Mesenchymal stem cell (in vitro differentiated cells and primary cell): ENCODE measurements around the gene SMOC2.

Source experiments
- DNase-seq: peaks from one replicate; pipeline ENCODE4 v3.0.0-alpha.2; 2013
- H2AFZ ChIP-seq: one replicate; pipeline ENCODE4 v1.6.1; 2013; ENCODE audit warnings: low read depth, mild to moderate bottlenecking, control low read depth, inconsistent platforms, low read length, moderate library complexity
- H2AK5ac ChIP-seq: 2 replicates; pipeline ENCODE4 v1.6.1; 2013; ENCODE audit warnings: low read length, moderate library complexity, mild to moderate bottlenecking, inconsistent platforms; ENCODE audit not compliant: severe bottlenecking
- H2BK120ac ChIP-seq: one replicate; pipeline ENCODE4 v1.6.1; 2013; ENCODE audit warnings: low read depth, mild to moderate bottlenecking, inconsistent platforms, low read length, moderate library complexity
- H2BK12ac ChIP-seq, 2 experiments: one replicate each; pipeline ENCODE4 v1.6.1; 2013; ENCODE audit warnings: inconsistent platforms in 2 of 2, low read length in 2 of 2, mild to moderate bottlenecking in 2 of 2, moderate library complexity in 2 of 2, control low read depth in 1 of 2
- H2BK15ac ChIP-seq: one replicate; pipeline ENCODE4 v1.6.1; 2013; ENCODE audit warnings: mild to moderate bottlenecking, low read depth, inconsistent platforms; ENCODE audit not compliant: poor library complexity, severe bottlenecking
- H2BK5ac ChIP-seq: 2 replicates; pipeline ENCODE4 v1.6.1; 2013; ENCODE audit warnings: low read depth, mild to moderate bottlenecking, low read length, control low read depth, inconsistent platforms; ENCODE audit not compliant: poor library complexity, severe bottlenecking
- H3K14ac ChIP-seq, 2 experiments: one replicate each; pipeline ENCODE4 v1.6.1; 2013; ENCODE audit warnings: inconsistent platforms in 2 of 2, low read length in 2 of 2, control low read depth in 1 of 2, mild to moderate bottlenecking in 1 of 2, moderate library complexity in 1 of 2
- H3K18ac ChIP-seq, 2 experiments: one replicate each; pipeline ENCODE4 v1.6.1; 2013; ENCODE audit warnings: inconsistent platforms in 2 of 2, low read length in 2 of 2, control low read depth in 1 of 2, low read depth in 1 of 2, mild to moderate bottlenecking in 1 of 2
- H3K23ac ChIP-seq, 2 experiments: one replicate each; pipeline ENCODE4 v1.6.1; 2013; ENCODE audit warnings: inconsistent platforms in 2 of 2, low read length in 2 of 2, mild to moderate bottlenecking in 2 of 2, moderate library complexity in 2 of 2, control low read depth in 1 of 2
- H3K27ac ChIP-seq: 2 replicates; pipeline ENCODE4 v1.5.1; 2013; ENCODE audit warnings: mild to moderate bottlenecking, moderate library complexity, low read length, control low read depth, inconsistent platforms; ENCODE audit not compliant: poor library complexity, severe bottlenecking
- H3K27me3 ChIP-seq, 2 experiments: 2 replicates each; pipeline versions ENCODE4 v1.6.1 to v1.7.0; 2013; ENCODE audit warnings: low read length in 2 of 2, mild to moderate bottlenecking in 2 of 2, moderate library complexity in 2 of 2, control low read depth in 1 of 2, inconsistent platforms in 1 of 2; ENCODE audit not compliant: control insufficient read depth in 1 of 2, insufficient read depth in 1 of 2
- H3K36me3 ChIP-seq, 2 experiments: 2 replicates each; pipeline versions ENCODE4 v1.6.1 to v1.7.0; 2013; ENCODE audit warnings: low read length in 2 of 2, control low read depth in 1 of 2, inconsistent platforms in 1 of 2, low read depth in 1 of 2, mild to moderate bottlenecking in 1 of 2; ENCODE audit not compliant: insufficient read depth in 2 of 2, control insufficient read depth in 1 of 2
- H3K4ac ChIP-seq, 2 experiments: one replicate each; pipeline ENCODE4 v1.6.1; 2013; ENCODE audit warnings: inconsistent platforms in 2 of 2, low read length in 2 of 2, mild to moderate bottlenecking in 2 of 2, moderate library complexity in 2 of 2, control low read depth in 1 of 2, low read depth in 1 of 2
- H3K4me1 ChIP-seq: 2 replicates; pipeline ENCODE4 v1.6.1; 2013; ENCODE audit warnings: low read depth, low read length, control low read depth; ENCODE audit not compliant: control insufficient read depth, insufficient read depth
- H3K4me2 ChIP-seq: 2 replicates; pipeline ENCODE4 v1.6.1; 2013; ENCODE audit warnings: low read length, mild to moderate bottlenecking, inconsistent platforms; ENCODE audit not compliant: poor library complexity, severe bottlenecking
- H3K4me3 ChIP-seq, 2 experiments: 2 replicates each; pipeline versions ENCODE4 v1.5.1 to v1.7.0; 2013; ENCODE audit warnings: low read length in 2 of 2, mild to moderate bottlenecking in 2 of 2, control low read depth in 1 of 2, low read depth in 1 of 2; ENCODE audit not compliant: insufficient read depth in 1 of 2
- H3K79me1 ChIP-seq: replicated peaks from 2 replicates; pipeline ENCODE4 v1.6.1; 2013; ENCODE audit warnings: mild to moderate bottlenecking, control low read depth, low read length, inconsistent platforms; ENCODE audit not compliant: poor library complexity, severe bottlenecking
- H3K9ac ChIP-seq: 2 replicates; pipeline ENCODE4 v1.7.0; 2013; ENCODE audit warnings: mild to moderate bottlenecking, low read length, moderate library complexity
- H3K9me3 ChIP-seq: 2 replicates; pipeline ENCODE4 v1.7.0; 2013; ENCODE audit warnings: mild to moderate bottlenecking, low read length; ENCODE audit not compliant: control insufficient read depth
- H4K8ac ChIP-seq: one replicate; pipeline ENCODE4 v1.6.1; 2013; ENCODE audit warnings: inconsistent platforms, mild to moderate bottlenecking, low read length, moderate library complexity
- H4K91ac ChIP-seq: one replicate; pipeline ENCODE4 v1.6.1; 2013; ENCODE audit warnings: mild to moderate bottlenecking, low read length, inconsistent platforms
- WGBS: methylation state at CpG from one replicate; pipeline ENCODE4 v1.1.7; 2013; ENCODE audit warnings: mixed read lengths; 5-methylcytosine and 5-hydroxymethylcytosine counted together

SMOC2 gene

DNA sequence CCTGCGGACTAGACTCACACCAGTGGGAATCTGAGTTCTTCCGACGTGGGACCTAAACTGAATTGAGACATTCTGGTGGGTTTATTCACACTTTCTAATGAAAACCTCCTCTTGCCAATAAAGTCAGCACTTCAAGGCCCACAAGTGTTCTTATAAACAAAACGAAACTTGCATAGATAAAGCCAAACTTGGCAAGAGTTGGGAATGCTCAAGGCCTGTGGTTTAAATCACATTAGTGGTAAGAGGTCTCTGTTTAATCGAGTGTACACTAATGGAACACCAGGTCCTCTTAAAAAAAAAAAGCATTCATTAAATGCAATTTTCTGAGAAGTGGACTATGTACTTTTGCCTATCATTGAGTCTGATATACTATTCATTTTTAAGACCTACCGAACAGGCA lies 143.3 kb downstream of the SMOC2 start:
- H3K79me1 ChIP-seq: no peaks in the 10 kb centered on the region
- WGBS: 83% methylated on average over 3 of the region's 6 CpGs

DNA sequence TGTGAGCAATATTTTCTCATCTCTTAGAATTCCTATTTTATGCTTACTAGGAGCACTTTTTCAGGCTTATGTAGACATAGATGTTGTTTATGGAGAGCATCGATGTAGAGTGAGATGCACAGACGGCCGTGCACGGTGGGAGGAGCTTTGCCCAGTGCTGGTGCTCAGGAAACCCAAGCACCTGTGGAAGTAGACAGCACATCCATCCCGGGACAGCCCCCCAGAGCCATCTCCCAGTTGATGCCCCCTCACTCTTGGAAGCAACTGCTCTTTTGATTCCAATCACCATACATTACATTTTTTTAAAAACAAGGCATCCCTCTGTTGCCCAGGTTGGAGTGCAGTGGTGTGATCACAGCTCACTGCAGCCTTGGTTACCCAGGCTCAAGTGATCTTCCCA lies 143.7 kb downstream of the SMOC2 start:
- Histone ChIP-seq H3K4me2 (no peak overlapping the region), H2AFZ (no peak overlapping the region), H3K9me3 (no peaks in the 10 kb centered on the region), H3K9ac (no peak overlapping the region), H3K27ac (no peak overlapping the region), H2AK5ac (no peak overlapping the region), H3K4me1 (no peaks in the 10 kb centered on the region), H3K27me3 (peaks cover 3 to 4% of the 10 kb centered on the region in 2 experiments), H3K4me3 (no peak overlapping the region), H2BK15ac (no peak overlapping the region), H3K23ac (no peak overlapping the region), H3K18ac (no peak overlapping the region), H3K4ac (no peak overlapping the region), H3K79me1 (no peaks in the 10 kb centered on the region), H2BK5ac (no peak overlapping the region), H3K36me3 (no peaks in the 10 kb centered on the region), H3K14ac (no peak overlapping the region), H4K8ac (no peak overlapping the region), H4K91ac (no peak overlapping the region), H2BK120ac (no peak overlapping the region), H2BK12ac (no peak overlapping the region)
- 83% methylated on average over 5 of the region's 5 CpGs for WGBS
- DNase-seq: no peak

More for the DNA sequence above, 143.3 kb downstream of the SMOC2 start:
- no peak for DNase-seq
- Histone ChIP-seq H3K9me3 (no peaks in the 10 kb centered on the region), H3K9ac (no peak overlapping the region), H2BK15ac (no peak overlapping the region), H3K4me2 (no peak overlapping the region), H2BK120ac (no peak overlapping the region), H3K4me3 (no peak overlapping the region), H2BK5ac (no peak overlapping the region), H4K8ac (no peak overlapping the region), H2BK12ac (no peak overlapping the region), H3K27ac (no peak overlapping the region), H3K18ac (no peak overlapping the region), H3K4me1 (no peaks in the 10 kb centered on the region), H3K27me3 (peaks cover 3 to 5% of the 10 kb centered on the region in 2 experiments), H4K91ac (no peak overlapping the region), H3K36me3 (no peaks in the 10 kb centered on the region), H3K23ac (no peak overlapping the region), H2AFZ (no peak overlapping the region), H3K4ac (no peak overlapping the region), H3K14ac (no peak overlapping the region), H2AK5ac (no peak overlapping the region)

DNA sequence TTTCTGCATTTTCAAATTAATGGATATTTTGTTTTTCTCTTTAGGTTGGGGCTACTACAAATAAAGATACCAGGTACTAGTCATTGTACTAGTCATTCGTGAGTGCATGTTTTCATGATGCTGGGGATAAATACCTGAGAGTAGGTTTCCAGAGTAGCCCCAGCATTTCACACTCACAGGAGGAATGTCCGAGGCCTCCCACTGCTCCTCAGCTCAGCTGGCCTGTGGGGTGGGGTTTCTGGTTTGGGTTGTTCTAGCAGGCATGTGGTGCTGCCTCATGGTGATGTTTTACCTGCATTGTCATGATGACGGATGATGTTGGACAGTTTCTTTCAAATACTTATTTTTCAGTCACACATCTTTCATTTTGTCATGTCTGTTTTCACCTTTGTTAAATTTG lies 144.5 kb downstream of the SMOC2 start:
- no peak overlapping the region for H3K27ac ChIP-seq
- no peak overlapping the region for H2BK12ac ChIP-seq
- no peak overlapping the region for H3K18ac ChIP-seq
- H3K79me1 ChIP-seq: no peaks in the 10 kb centered on the region
- no peak for DNase-seq
- no peak overlapping the region for H3K23ac ChIP-seq
- no peak overlapping the region for H3K4ac ChIP-seq
- no peak overlapping the region for H4K91ac ChIP-seq
- no peak overlapping the region for H3K9ac ChIP-seq
- H2BK15ac ChIP-seq: no peak overlapping the region
- H2BK5ac ChIP-seq: no peak overlapping the region
- no peak overlapping the region for H4K8ac ChIP-seq
- no peak overlapping the region for H2BK120ac ChIP-seq
- no peak overlapping the region for H3K14ac ChIP-seq
- no peaks in the 10 kb centered on the region for H3K9me3 ChIP-seq
- no peaks in the 10 kb centered on the region for H3K36me3 ChIP-seq
- H3K27me3 ChIP-seq: peaks cover 0 to 3% of the 10 kb centered on the region in 2 experiments
- H2AFZ ChIP-seq: no peak overlapping the region
- no peak overlapping the region for H3K4me3 ChIP-seq
- 67% methylated on average over 1 of the region's 3 CpGs for WGBS
- no peaks in the 10 kb centered on the region for H3K4me1 ChIP-seq
- no peak overlapping the region for H3K4me2 ChIP-seq
- H2AK5ac ChIP-seq: no peak overlapping the region

DNA sequence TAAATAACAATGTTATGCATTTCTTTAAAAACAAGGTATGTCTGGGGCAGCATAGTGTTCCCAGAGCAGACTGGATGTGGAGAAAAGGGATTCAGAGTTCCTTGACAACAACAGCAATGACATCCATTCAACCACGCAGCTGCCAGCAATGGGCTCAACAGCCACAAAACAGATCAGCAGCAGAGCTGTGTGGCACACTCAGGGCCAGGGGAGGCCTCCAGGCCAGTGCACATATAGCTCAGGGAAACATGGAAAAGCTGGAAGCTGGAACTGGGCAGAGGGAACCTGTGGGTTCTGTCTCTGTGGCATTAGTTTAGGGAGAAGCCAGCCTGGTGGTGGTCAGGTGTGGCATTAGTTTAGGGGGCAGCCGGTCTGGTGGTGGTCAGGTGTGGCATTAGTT lies 148.3 kb downstream of the SMOC2 start:
- no peak overlapping the region for H4K8ac ChIP-seq
- H3K79me1 ChIP-seq: no peaks in the 10 kb centered on the region
- no peaks in the 10 kb centered on the region for H3K9me3 ChIP-seq
- H3K4ac ChIP-seq: no peak overlapping the region
- DNase-seq: no peak
- H3K4me1 ChIP-seq: no peaks in the 10 kb centered on the region
- no peak overlapping the region for H3K18ac ChIP-seq
- no peak overlapping the region for H2BK5ac ChIP-seq
- H3K4me3 ChIP-seq: no peak overlapping the region
- no peak overlapping the region for H3K9ac ChIP-seq
- H2BK15ac ChIP-seq: no peak overlapping the region
- no peak overlapping the region for H2AK5ac ChIP-seq
- H3K4me2 ChIP-seq: no peak overlapping the region
- no peaks in the 10 kb centered on the region for H3K36me3 ChIP-seq
- H4K91ac ChIP-seq: no peak overlapping the region
- H2AFZ ChIP-seq: no peak overlapping the region
- no peak overlapping the region for H3K27ac ChIP-seq
- H2BK12ac ChIP-seq: no peak overlapping the region
- 100% methylated on average over 1 of the region's 2 CpGs for whole genome bisulfite sequencing
- H3K27me3 ChIP-seq: peaks cover 0 to 3% of the 10 kb centered on the region in 2 experiments
- no peak overlapping the region for H2BK120ac ChIP-seq
- H3K14ac ChIP-seq: no peak overlapping the region
- no peak overlapping the region for H3K23ac ChIP-seq
